NCI-H446 treated with DMSO at 0.1 percent for 48 hours (cell line): Measurements from ENCODE around the gene PDCD5.
A peak's percentile ranks its signal among the peaks of the same experiment; 100 is the strongest.
"Not testable (repeated sequence)": the region's sequence is repeated elsewhere in the genome, so short reads cannot be mapped to it uniquely, and the experiment has no call there.

ENCODE experiments used
- DNase-seq: peaks from one replicate; lab custom pipeline; 2025; lab: John Stamatoyannopoulos, UW

The PDCD5 gene, protein sequence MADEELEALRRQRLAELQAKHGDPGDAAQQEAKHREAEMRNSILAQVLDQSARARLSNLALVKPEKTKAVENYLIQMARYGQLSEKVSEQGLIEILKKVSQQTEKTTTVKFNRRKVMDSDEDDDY

GRCh38 chr19:32580901-32581704, at the start of gene PDCD5:
Gene PDCD5, plus strand, starts transcription at chr19:32581190. Its CDS starts 72 bp downstream, at chr19:32581262.
- peak; percentile 87 for DNase-seq

- DNase-seq: no peak
These were observed 48.8 kb upstream of the PDCD5 start for GRCh38 chr19:32532233-32532632.

- DNase-seq: no peak
These were observed 43.4 kb upstream of the PDCD5 start for GRCh38 chr19:32537580-32537979.

DNA sequence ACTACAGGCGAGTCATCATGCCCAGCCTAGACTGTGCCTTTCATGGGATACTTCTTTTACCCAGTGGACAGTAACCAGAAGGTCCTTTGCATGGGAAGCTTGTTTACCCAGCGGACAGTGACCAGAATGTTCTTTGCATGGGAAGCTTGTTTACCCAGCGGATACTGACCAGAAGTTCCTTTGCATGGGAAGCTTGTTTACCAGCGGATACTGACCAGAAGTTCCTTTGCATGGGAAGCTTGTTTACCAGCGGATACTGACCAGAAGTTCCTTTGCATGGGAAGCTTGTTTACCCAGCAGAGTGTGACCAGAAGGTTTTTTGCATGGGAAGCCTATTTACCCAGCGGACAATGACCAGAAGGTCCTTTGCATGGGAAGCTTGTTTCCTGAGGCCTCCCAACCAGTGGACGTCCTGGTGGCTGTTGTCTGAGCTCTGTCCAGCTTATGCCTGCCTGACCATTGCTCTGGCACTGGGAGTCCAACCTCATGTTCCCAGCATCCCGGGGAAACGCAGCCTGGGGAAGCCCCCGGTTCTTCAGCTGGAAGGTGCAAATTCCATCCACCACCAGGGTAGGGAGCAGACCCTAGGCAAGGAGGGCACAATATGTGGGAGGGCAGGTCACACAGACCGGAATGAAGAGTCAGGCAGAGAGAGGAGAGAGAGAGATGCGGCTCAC, 41.6 kb upstream of the PDCD5 start:
- DNase-seq: no peak

GRCh38 chr19:32540621-32541020, 40.4 kb upstream of the PDCD5 start:
- DNase-seq: no peak

DNA sequence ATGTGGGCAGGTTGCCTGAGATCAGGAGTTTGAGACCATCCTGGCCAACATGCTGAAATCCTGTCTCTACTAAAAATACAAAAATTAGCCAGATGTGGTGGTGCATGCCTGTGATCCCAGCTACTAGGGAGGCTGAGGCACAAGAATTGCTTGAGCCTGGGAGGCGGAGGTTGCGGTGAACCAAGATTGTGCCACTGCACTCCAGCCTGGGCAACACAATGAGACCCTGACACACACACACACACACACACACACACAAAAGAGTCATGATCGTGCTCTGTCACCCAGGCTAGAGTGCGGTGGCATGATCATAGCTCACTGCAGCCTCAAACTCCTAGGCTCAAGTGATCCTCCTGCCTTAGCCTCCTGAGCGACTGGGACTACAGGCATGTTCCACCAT, 39.6 kb upstream of the PDCD5 start:
- DNase-seq: not testable (repeated sequence)

DNA sequence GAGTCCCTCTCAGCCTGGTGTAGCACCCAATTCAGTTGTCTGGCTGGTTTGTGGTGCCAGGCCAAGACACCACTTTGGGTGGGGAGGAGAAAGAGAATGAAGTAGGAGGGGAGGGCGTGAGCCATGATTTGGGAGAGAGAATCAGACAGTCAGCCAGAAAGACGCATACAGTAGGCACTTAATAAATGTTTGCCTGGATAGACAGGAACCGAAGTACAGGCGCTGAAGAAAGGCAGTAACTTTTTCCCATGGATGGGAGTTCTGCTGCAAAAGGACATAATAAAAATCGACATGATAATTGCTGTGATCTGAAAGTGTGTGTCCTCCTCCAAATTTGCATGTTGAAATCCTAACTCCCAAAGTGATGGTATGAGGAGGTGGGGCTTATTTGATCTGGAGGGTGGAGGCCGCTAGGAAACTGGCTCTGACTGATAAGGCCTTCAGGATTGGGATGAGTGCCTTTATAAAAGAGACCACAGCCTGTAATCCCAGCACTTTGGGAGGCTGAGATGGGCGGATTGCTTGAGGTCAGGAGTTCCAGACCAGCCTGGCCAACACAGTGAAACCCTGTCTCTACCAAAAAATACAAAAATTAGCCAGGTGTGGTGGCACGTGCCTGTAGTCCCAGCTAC, 38.4 kb upstream of the PDCD5 start:
- no peak for DNase-seq

- no peak for DNase-seq
These were observed 37.7 kb upstream of the PDCD5 start for GRCh38 chr19:32543115-32543900.

- no peak for DNase-seq
These were observed 36.1 kb upstream of the PDCD5 start for GRCh38 chr19:32544917-32545316.

DNA sequence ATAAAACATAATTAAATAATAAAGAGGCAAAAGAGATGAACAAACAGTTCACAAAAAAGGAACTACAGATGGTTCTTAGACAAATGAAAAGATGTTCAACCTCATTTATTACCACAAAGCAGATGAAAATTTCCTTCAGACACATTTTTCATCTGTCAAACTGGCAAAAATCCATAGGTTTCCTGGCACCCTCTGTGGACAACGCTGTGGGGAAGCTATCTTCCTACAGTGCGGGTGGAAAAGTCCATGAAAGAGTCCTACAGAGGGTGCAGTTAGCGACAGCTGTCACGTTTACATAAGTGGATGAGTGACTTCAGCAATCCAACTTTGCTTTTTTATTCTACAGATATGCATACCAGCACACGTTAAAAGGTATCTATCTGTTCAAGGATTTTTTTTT, 30.3 kb upstream of the PDCD5 start:
- peak; percentile 89 for DNase-seq

DNA sequence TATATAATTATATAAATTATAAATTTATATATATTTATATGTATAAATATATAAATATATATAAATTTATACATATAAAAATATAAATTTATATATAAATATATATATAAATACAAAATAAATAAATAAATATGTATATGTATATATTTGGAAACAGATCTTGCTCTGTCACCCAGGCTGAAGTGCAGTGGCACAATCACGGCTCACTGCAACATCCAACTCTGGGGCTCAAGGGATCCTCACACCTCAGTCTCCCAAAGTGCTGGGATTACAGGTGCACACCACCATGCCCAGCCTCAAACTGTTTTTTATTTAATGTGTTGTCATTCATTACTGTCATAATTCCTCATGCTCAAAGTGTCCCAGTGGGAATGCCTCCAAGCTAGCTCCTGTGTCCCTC, 25.2 kb upstream of the PDCD5 start:
- no peak for DNase-seq

GRCh38 chr19:32558607-32559228, 22.3 kb upstream of the PDCD5 start:
- no peak for DNase-seq

GRCh38 chr19:32563761-32564160, 17.2 kb upstream of the PDCD5 start:
- DNase-seq: no peak

DNA sequence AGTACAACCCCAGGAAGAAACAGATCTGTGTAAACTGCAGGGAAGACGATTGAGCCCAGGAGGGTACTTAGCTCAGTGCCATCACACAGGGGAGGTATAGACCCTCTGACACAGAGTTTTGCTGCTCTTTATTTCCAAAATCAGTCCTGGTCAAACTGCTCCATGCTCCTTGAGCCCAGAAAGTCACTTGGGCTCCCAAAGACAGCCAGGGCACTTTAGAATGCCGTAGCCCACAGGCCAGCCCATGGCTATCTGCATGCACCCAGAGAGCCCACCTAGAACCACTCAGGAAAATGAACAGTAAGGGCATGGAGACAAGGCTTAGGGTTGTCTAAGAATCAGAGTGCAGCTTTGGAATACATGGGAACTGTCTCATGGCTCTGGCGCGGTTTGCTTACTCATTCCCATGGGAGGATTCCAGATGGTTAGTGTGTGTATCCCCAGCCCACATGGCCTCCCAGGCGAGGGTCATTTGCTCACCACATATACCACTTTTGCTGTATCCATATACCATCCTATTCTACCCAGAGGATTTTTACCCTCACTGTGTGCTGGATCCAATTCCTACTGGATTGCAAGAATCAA, 14.7 kb upstream of the PDCD5 start:
- no peak for DNase-seq

GRCh38 chr19:32567486-32567885, 13.5 kb upstream of the PDCD5 start:
- no peak for DNase-seq

DNA sequence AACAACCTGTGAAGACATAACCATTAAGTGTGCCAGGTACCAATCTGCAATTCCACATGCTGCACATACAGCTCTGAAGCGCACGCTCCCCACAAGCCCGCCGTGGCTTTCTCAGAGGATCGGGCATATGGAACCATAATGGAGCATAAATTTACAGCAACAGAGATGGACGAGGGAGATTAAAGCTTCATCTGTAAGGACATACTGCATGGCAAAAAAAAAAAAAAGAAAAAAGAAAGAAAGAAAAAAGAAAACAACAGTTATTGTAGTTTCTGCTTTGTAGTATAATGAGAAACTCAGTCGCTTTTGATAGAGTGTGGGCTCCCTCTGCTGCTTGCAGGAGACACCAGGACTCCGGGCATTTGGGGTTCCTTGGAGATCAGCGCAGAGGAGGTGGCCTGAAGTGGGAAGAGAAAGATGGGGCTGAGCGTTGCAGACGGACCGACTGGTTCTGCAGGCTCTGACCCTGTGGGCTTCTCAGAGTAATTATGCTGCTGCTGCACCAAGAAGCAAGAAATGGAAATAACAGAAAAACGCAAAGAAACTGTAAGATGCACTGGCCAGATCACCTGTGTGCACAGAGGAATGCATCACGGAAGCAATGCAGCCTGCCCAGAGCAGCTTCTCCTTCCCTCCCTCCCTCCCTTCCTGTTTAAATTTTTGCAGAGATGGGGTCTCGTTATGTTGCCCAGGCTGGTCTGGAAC, 10.8 kb upstream of the PDCD5 start:
- DNase-seq: peak; percentile 21

GRCh38 chr19:32571471-32572075, 9.4 kb upstream of the PDCD5 start:
- not testable (repeated sequence) for DNase-seq

- DNase-seq: not testable (repeated sequence)
These were observed 8.1 kb upstream of the PDCD5 start for GRCh38 chr19:32572700-32573491.

DNA sequence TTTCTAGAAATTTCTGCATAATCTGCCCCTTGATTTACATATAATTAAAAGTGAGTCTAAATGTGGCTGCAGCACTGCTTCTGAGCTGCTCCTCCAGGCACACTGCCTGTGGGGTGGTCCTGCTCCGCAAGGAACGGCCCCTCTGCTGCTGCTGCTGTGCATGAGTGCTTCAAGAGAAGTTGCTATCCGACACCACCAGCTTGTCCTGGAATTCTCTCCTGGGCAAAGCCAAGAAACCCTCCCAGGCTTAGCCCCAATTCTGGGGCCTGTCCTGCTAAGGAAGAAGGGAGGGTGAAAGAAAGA, 7.5 kb upstream of the PDCD5 start:
- no peak for DNase-seq
